Stimulated activated CD4-positive, alpha-beta T cell treated with anti-CD3 and anti-CD28 coated beads, Interleukin-15, amount 100 ng/mL, for 48 hours (primary cell): ENCODE data around the gene NMBR.
"Not testable (repeated sequence)": the region's sequence is repeated elsewhere in the genome, so short reads cannot be mapped to it uniquely, and the experiment has no call there.

Experiments
- DNase-seq, 2 donors: peaks; one replicate each; pipeline ENCODE4 v3.0.0-alpha.2; 2020; ENCODE audit warnings: low read depth in 2 of 2

Gene NMBR

DNA sequence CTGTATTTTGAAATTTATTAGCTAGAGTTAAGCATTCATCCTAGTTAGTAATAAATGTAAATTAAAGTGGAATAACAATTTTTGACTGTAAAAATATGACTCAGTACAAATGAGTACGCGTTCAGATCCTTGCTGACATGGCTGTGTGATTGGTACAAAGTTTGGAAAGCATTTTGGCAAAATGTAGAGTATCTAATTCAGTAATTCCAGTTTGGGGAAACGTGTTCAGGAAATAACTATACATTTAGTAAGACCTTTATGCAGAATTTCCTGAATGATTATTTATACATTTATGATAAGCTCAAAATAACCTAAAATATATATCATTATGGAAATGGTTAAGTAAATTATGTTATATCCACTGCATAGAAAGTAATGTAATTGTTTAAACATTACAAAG lies 8.2 kb upstream of the NMBR start:
- DNase-seq: no peak

DNA sequence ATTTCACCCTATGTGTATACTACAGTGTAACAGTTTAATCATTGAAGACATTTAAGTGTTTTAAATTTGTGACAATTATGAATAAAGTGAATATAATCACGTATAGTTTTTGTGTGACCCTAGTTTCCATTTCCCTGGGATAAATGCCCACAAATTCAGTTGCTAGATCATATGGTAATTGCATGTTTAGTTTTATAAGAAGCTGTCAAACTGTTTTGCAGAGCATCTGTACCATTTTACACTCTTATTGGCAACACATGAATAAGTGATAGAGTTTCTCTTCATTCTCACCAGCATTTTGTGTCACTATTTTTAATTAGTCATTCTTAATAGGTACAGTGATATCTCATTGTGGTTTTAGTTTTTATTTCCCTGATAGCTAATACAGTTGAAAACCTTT lies 7.4 kb upstream of the NMBR start:
- DNase-seq: no peak

GRCh38 chr6:142153196-142153595 lies 6.3 kb upstream of the NMBR start:
- DNase-seq: no peak

- no peak for DNase-seq
Observed at GRCh38 chr6:142152746-142153145, 5.8 kb upstream of the NMBR start.

DNA sequence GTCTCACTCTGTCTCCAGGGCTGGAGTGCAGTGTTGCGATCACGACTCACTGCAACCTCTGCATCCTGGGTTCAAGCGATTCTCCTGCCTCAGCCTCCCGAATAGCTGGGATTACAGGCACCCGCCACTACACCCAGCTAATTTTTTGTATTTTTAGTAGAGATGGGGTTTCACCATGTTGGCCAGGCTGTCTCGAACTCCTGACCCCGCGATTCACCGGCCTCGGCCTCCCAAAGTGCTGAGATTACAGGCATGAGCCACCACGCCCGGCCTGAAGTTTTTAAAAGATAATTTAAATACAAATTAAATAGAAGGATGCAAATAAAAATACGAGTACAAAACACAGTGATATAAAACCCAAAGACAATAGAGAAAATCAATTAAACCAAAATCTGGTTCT lies 5.4 kb downstream of the NMBR start:
- DNase-seq: not testable (repeated sequence)

DNA sequence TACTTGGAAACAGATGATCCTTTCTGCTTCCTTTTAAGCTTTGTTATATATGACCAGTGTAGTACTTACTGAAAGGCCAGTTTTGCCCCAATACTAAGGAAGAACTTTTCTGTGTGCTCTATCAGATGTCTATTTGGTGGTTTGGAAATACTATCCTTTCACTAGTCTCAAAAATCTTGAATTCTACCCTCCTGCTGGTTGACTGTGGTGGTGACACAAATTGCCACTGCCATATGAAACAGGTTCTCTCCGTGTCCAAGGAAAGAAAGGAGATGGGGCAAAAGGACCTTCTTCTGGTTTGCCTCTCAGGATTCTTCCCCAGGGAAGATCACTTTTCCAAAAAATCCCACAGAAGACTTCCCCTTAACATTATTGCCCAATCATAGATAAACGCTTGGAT lies 8.0 kb downstream of the NMBR start:
- DNase-seq: no peak

DNA sequence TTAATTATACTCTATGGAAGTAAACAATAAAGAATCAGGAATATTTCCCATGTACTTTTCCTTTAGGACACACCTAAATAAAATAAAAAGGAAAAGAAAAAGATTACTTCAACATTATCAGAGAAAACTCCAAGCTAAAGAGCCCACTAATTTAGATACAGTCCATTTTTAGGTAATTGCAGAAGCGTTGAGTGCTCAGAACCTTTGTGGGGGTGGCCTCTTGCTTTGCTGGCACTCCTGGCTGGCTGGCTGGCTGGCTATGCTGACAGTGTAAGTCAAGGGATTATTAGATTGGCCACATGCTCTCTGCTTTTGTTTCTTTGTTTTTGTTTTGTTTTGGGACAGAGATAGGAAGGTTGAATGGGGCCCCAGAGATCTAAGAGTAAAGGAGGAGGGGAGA lies 14.3 kb downstream of the NMBR start, which contains the start of gene GJE1:
Gene GJE1 (plus strand): TSS at position 301 of the 400 bp plus-strand sequence. CDS start 234 bp downstream, outside the sequence.
- no peak for DNase-seq

GRCh38 chr6:142130814-142131213 lies 16.1 kb downstream of the NMBR start:
- DNase-seq: no peak

DNA sequence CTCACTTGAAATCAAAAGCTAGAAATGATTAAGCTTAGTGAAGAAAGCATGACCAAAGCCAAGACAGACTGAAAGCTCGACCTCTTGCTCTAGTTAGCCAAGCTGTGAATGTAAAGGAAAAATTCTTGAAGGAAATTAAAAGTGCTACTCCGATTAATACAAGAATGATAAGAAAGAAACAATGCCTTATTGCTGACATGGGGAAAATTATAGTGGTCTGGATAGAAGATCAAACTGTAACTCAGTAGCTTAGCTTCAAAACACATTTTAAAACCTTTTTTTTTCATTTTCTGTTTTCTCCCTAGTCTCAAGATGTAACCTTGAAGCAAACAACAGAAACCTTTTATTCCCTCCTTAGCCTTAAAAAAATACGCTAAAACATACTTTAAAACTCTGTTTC lies 25.6 kb downstream of the NMBR start:
- no peak for DNase-seq

DNA sequence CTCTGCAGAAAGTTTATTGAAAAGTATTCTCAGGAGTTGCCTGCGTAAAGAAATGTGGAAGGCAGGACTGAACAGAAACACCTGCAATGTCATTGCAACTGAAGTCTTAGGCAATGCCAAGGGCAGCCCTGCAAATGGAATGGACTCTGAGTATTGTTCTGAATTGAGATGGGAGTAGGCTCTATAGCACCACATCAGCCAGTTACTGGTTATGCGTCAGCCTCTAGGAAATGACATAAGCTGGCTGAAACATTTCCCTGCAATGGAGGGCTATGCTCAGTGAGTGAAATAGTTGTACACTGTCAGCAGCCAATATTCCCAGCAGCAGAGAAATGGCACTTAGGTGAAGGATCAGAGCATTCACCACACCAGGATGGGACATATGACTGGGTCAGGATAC lies 28.0 kb downstream of the NMBR start:
- no peak for DNase-seq

- DNase-seq: no peak
Observed at GRCh38 chr6:142118328-142118727, 28.6 kb downstream of the NMBR start.

- no peak for DNase-seq
Observed at GRCh38 chr6:142117366-142117765, 29.6 kb downstream of the NMBR start.

- peak; percentile 48 to 72 for DNase-seq
Observed at GRCh38 chr6:142112451-142113061, 34.4 kb downstream of the NMBR start.

GRCh38 chr6:142110820-142111219 lies 36.1 kb downstream of the NMBR start:
- DNase-seq: not testable (repeated sequence)

GRCh38 chr6:142104820-142105219 lies 42.1 kb downstream of the NMBR start:
- not testable (repeated sequence) for DNase-seq

DNA sequence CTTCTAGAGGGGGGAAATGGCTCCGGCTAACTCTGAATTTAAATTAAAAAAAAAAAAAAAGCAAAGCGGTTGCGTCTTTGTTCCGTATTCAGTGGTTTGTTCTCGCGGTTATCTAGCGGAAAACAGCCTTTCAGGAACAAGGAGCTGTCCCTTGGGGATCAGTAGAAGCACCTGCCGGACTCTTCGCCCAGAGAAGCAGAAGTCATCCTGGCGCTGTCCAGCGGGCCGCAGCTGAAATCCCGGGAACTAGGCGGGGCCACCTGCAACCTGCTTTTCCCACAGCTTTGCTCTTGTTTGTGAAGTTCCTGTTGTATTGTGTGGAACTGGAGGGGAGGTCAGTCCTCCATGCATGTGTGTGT lies 58.1 kb downstream of the NMBR start:
- no peak for DNase-seq

- no peak for DNase-seq
Observed at GRCh38 chr6:142087950-142088857, 58.7 kb downstream of the NMBR start.

GRCh38 chr6:142079130-142079529 lies 67.8 kb downstream of the NMBR start:
- no peak for DNase-seq

DNA sequence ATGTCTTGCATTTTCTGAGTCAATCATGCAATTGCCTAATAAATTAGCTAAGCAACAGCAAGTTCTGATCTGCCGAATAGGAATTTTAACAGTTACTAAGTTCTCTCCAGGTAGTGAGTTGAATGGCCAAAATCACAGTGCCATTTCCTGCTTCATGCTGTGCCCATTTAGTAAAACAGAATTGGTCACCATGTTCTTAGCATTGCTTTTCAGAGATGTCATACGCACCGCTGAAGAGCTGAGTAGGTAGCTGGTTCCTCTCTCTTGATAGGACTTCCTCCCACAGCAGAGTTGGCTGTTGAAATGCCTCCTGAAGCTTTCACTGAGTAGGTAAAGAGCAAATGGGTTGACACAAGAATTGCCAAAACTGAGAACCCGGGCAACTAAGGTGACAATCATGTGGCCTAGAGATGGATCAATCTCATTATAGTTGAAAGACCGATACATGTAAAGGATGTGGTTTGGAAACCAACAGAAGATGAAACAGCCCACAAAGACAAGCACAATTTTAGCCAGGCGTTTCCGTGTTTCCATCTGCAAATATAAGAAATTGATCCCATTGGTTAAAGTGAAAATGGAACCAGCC lies 71.3 kb downstream of the NMBR start:
- DNase-seq: no peak

GRCh38 chr6:142074516-142074915 lies 72.4 kb downstream of the NMBR start:
- no peak for DNase-seq

- DNase-seq: no peak
Observed at GRCh38 chr6:142071981-142072380, 74.9 kb downstream of the NMBR start.

DNA sequence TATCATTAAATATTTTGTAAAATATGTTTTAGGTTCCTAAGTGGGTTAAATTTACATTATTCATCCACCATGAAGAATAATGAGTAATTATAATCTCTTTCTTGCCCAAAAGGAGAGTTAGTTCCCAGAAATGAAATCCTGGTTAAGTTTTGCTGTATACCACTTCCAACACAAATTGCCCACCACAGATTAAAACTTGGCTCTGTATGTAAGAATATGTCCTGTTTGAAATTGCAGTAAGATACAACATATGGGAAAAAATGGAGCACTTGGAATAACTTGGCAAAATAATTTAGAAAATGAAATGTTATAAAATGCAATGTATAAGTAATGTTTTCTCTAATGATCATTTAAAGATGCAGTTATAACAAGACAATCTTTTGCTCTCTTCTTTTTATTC lies 78.5 kb downstream of the NMBR start:
- DNase-seq: no peak

DNA sequence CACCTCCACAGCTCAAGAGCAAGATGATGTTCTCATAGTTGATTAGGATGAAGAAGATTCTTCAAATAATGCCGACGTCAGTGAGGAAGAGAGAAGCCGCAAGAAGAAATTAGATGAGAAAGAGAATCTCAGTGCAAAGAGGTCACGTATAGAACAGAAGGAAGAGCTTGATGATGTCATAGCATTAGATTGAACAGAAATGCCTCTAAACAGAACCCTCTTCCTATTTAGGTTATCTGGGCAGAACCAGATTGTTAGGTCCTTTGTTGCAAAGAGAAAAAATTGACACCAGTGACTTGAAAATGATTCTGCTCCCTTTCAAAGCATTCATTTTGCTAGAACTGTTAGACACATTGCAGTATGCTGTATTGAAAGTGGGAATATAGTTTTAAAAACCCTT lies 84.1 kb downstream of the NMBR start:
- not testable (repeated sequence) for DNase-seq
